HG02885 (cell line): ENCODE data around the gene SEC22C.
"Not testable (repeated sequence)": the region's sequence is repeated elsewhere in the genome, so short reads cannot be mapped to it uniquely, and the experiment has no call there.

Source experiments
- ATAC-seq: cut with Tn5 transposase; IDR thresholded peaks from one replicate; pipeline ENCODE4 v1.9.1; 2021; ENCODE audit warnings: mild to moderate bottlenecking; ENCODE audit not compliant: unreplicated experiment, poor library complexity

Gene SEC22C

DNA sequence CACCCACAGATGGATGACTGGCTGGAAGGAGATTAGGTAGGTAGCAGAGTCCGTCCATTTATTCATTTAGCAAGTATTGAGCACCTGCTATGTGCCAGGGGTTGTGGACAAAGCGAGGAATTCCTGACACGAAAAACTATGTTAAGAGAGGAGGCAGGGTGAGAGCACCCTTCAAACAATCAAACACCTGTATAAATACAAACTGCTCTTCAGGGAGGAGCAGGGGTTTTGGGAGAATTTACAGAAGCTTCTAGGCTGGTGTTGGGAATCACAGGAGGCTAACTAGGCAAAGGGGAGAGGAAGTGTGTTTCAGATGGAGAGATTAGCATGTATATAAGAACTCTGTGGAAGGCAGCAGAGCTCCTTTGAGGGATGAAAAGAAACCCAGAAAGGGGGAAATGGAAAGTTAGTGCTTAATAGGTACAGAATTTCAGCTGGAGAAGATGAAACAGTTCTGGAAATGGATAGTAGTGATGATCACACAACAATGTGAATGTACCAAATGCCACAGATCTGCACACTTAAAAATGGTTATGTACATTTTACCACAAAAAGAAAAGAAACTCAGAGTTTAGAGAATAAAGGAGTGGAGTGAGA, 805 bp upstream of the SEC22C start:
- no peak for ATAC-seq

DNA sequence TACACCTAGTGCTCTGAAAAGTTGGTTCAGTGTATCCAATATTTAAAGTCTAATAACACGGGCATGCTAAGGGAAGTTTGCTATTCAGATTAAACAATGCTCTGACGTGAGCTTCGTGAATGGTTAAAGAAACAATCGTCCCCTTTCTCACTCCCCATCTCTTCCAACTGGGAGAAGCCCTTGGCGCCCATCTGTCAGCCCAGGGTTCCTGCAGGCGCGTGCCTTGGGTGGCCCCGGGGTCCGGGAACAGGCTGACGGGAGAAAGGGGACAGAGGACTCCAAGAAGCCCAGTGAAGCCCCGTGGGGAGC, 413 bp downstream of the SEC22C start:
- ATAC-seq = no peak

GRCh38 chr3:42579346-42579745, 2.4 kb downstream of the SEC22C start:
- not testable (repeated sequence) for ATAC-seq

DNA sequence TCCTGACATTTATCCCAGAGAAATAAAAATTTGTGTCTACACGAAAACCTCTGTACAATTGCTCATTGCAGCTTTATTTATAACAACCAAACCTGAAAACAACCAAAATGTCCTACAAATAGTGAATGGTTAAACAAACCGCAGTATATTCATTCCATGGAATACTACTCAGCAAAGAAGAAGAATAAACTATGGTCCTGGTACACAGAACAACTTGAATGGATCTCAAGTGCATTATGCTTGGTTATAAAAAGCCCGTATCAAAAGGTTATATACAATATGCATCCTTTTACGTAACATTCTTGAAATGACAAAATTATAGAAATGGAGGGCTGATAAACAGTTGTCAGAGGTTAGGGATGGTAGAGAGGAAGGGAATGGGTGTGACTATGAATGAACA, 3.7 kb downstream of the SEC22C start:
- no peak for ATAC-seq

DNA sequence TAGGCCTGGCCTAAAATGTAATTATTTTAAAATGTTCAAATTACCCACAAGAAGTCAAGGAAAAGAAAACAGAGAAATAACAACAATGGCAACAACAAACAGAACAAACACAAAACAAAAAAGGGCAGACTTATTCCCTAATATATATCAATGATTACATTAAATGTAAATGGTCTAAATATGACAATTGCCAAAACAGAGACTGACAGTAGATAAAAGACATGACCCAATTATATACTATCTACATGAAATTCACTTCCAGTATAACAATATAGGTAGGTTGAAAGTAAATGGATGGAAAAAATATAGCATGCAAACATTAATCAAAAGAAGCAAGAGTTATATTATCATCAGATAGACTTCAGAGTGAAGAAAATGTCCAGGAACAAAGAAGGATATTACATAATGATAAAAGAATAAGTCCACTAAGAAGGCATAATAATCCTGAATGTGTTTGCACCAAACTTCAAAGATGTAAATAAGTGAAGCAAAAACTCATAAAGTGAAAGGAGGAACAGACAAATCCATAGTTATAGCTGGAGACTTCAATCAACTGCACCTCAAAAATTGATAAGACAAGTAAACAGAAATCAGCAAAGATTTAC, 6.5 kb downstream of the SEC22C start:
- no peak for ATAC-seq

DNA sequence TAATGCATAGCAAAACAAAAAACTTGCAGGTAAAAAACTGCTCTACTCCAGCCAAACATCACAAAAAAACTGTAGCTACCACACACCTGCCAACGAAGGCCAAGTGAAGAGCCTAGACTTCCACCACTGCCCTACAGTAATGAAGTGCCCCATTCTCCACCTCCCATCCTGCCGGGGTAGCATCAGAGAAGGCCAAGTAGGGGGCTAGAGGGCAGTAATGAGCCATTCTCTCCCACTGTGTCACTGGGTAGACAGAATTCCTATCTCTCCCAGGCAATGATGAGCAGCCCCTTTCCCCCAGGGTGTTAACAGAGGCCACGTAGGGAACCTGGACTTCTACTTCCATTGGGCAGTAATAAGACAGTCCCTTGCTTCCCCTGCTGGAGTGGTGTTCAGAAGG, 9.5 kb downstream of the SEC22C start:
- ATAC-seq = peak; percentile 47

- no peak for ATAC-seq
These were observed 12.1 kb downstream of the SEC22C start for GRCh38 chr3:42569593-42570142.

DNA sequence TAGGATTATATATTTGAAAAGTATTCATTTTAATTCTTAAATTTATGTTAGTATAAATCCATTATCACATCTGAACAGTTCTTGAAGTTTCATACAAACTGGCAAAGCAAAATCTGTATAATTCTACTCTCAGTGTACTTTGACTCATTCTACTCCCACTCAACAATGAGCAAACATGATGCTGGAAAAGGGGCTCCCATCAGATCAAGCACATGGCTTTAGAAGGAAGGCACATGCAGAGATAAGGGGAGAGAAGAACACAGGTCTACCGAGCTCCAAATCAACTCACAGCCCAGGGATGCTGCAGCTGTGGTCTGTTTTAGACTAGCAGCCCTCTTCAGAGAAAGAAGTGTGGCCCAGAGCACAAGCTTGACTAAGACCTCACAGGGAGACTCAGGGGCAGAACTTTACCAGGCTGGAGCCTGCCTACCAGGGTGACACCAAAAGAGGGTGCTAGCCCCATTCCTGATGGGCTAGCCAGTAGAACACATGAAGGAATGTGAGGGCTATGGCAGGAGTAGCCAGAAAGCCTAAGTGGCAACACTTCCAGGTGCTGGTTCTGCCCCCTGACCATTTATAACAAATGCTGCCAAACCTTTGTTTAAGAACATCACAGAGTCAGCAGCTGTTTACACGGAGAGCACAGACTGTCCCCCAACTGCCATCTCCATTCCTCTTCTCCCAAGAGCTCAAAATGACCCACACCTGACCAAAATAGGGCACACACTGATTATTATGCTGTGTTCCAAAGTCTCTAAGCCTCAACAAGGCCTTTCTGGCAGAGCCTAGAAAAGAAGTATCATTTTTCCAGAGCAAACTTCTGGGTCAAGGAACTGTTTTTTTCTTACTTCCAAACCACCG, 19.5 kb downstream of the SEC22C start:
- ATAC-seq = no peak

DNA sequence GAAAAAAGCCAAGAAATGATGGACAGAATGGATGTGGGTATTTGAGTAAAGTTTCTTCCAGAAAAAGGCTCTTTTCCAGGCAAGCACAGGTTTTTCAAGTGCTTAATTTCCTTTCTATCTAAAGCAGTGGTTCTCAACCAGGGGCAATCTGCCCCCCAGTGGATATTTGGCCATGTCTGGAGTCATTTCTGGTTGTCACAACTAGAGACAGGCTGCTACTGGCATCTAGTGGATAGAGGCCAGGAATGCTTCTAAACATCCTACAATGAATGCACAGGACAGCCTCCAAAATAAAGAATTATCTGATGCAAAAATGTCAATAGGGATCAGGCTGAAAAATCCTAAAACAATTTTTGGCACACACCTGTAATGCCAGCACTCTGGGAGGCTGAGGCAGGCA, 23.9 kb downstream of the SEC22C start:
- ATAC-seq = no peak

DNA sequence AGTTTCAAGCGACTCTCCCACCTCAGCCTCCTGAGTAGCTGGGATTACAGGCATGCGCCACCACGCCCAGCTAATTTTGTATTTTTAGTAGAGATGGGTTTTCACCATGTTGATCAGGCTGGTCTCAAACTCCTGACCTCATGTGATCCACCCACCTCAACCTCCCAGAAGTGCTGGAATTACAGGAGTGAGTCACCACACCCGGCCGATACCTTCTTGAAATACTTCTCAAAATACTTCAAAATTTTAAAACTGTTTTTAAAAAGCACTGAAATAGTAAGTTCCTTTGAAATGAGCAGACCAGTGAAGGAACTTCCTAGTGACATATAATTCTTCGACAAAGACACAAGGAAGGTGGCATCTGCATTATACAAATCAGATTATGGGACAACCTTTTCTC, 24.9 kb downstream of the SEC22C start:
- ATAC-seq = not testable (repeated sequence)

GRCh38 chr3:42556089-42556632, 25.6 kb downstream of the SEC22C start:
- ATAC-seq = peak; percentile 57

DNA sequence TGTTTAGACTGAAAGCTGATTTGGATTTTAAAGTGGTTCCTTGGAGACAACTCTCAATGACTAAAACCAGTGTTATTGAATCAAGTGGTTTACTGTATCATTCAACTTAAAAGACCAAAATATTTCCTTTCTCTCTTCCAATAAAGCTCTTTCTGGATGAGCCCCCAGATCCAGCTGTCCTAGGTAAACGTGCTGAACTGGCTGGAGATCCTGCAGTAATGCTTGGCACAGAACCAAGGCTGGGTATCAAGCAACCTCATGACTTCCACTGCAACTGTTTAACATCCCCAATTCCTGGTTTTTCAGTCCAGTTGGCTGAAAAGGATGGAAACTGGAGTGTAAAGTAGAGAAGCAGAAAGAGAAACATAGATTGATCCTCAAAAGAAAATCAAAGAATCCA, 28.9 kb downstream of the SEC22C start:
- no peak for ATAC-seq

DNA sequence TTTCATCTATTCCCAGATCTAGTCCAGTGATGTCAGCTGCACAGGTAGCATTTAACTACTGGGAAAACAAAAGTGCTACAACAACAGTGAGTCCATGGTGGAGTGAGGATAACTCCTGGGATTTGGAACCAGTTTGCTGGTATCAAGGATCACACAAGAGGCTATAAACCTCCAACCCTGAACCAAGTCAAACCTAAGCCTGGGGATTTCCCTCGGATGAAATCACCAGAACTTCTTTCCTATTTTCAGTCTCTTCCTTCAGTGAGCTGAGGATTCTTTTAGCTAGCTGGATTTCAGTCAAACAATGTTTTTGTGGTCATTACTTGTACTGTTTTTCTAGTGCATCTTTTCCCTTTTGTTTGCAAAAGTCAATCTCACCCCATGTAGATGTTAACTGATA, 31.5 kb downstream of the SEC22C start:
- ATAC-seq = no peak

DNA sequence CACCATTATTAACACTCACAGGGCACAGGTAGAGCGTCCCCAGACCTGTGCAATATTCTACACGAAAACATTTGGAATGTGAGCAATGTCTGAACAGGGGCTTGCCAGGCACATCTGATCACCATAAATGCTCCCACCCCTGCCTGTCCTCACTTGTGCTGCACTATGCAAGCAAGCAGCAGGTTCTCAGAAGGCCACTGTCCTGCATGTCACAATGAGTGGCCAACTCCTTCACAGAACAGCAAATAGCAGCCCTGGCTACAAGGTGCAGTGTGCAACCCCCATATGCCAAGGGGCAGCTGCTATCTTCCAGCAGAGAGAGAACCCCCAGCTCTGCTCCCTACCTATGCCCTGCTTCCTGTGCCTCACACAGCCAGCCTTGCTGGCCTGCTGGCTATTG, 32.6 kb downstream of the SEC22C start:
- no peak for ATAC-seq

DNA sequence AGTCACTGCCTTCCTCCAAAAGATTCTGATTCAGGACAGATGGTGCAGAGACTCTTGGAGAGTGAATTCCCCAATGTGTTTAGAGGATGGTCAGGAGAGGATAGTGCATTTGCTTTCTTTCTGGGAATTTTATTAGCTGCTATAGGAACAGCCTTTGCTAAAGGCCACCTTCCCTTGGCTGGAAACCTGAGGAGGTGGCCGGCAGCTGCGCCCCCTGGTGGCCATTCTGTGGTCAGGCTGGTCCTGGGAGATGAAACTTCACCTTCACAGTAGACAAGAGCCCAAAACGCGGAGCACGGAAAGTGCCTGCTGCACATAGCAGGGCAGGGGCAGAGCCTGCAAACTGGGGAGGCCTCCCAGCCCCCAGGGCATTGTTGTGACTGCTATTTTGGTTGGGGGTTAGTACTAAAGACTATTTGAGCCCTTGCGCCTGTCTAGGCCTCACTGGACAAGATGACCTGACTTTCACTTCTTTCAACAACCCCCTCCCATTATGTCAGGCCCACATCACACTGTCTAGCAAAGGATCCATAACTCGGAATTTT, 34.3 kb downstream of the SEC22C start:
- ATAC-seq = peak; percentile 60

DNA sequence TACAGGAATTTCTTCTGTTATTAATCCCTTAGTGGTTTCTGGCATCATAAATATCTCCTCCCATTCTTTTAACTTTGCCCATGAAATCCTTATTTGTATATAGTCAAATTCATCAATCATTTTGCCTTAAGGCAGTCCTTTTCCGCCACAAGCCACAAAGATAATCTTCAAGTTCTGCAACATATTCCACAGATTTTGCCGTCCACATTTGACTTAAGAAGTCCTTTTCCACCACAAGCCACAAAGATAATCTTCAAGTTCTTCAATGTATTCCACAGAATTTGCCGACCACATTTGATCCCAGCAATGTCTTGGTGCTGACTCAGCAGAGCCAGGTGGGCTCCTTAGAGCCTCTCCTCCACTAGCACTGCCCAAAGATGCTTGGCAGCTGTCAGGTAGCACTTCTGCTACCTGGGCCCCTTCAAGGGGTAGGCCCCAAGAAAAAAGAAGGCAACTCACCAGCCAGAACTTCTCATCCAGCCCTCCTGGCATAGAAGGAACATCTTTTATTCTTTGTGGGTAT, 35.0 kb downstream of the SEC22C start:
- no peak for ATAC-seq

GRCh38 chr3:42545284-42545900, 36.4 kb downstream of the SEC22C start:
- ATAC-seq = no peak

GRCh38 chr3:42544492-42545283, 37.1 kb downstream of the SEC22C start:
- no peak for ATAC-seq

GRCh38 chr3:42541079-42541478, 40.7 kb downstream of the SEC22C start:
- ATAC-seq = no peak
